GM21619 (cell line): Measurements from ENCODE around the gene PAM.

ENCODE experiments used
- ATAC-seq: cut with Tn5 transposase; IDR thresholded peaks from one replicate; pipeline ENCODE4 v1.9.1; 2021; ENCODE audit not compliant: unreplicated experiment

The PAM gene

DNA sequence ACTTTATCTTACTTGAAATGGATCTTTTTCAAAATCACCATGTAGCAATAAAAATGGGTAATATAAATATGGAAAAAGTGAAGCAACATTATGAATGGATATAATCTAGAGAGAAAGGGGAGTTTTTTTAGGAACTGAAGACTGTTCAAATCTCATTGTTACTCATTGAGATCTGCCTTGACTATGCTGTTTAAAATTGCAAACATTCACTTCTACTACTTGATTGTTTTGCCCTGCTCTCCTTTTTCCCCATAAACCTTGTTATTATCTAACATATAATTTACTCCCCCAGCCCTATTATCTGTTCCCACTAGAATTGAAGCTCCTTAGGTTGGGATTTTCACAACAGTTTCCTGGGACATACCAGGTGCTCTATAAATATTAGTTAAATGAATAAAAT is 22.0 kb downstream of the PAM start:
- no peak for ATAC-seq

GRCh38 chr5:102778478-102778877 is 23.4 kb downstream of the PAM start:
- peak; percentile 52 for ATAC-seq

GRCh38 chr5:102781359-102781758 is 26.3 kb downstream of the PAM start:
- no peak for ATAC-seq

GRCh38 chr5:102781786-102782185 is 26.7 kb downstream of the PAM start:
- ATAC-seq: no peak

DNA sequence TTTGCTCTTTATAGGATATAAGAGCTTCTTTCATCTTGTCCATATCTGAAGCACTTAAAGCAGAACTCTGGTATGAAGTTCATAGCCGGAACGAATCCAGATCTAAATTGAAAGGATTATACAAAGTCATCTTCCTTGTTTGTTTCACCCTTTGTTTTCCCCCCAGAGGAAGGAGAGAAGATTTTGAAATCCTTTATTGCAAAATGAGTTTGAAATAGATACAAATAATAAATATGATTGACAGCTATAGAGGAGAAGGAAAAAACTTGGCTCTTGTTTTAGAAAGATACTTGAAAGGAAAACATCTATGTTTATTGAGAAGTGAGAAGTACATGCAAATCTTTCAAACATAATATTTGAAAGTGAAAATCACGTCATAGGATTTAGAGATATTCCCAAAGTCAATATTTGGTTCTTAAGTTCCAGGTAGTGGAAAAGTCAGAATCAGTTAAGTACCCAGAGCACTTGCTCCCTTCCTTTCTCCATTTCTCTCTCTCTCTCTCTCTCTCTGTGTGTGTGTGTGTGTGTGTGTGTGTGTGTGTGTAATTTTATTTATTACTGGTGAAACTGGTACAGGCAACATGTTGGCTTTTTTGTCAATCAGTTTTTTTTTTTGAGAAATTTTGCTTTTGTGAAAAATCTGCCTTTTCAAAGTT is 27.2 kb downstream of the PAM start:
- no peak for ATAC-seq

GRCh38 chr5:102787134-102787533 is 32.0 kb downstream of the PAM start:
- ATAC-seq: no peak

GRCh38 chr5:102788788-102789187 is 33.7 kb downstream of the PAM start:
- ATAC-seq: no peak

- ATAC-seq: no peak
These were observed 34.4 kb downstream of the PAM start for GRCh38 chr5:102789469-102789868.

- ATAC-seq: no peak
These were observed 35.6 kb downstream of the PAM start for GRCh38 chr5:102790748-102791147.

GRCh38 chr5:102792705-102793104 is 37.6 kb downstream of the PAM start:
- ATAC-seq: no peak

GRCh38 chr5:102794047-102794446 is 38.9 kb downstream of the PAM start:
- ATAC-seq: no peak

- no peak for ATAC-seq
These were observed 39.7 kb downstream of the PAM start for GRCh38 chr5:102794677-102795331.

GRCh38 chr5:102795526-102795925 is 40.4 kb downstream of the PAM start:
- ATAC-seq: no peak

- ATAC-seq: no peak
These were observed 40.9 kb downstream of the PAM start for GRCh38 chr5:102796009-102796408.

GRCh38 chr5:102796498-102796897 is 41.4 kb downstream of the PAM start:
- no peak for ATAC-seq

DNA sequence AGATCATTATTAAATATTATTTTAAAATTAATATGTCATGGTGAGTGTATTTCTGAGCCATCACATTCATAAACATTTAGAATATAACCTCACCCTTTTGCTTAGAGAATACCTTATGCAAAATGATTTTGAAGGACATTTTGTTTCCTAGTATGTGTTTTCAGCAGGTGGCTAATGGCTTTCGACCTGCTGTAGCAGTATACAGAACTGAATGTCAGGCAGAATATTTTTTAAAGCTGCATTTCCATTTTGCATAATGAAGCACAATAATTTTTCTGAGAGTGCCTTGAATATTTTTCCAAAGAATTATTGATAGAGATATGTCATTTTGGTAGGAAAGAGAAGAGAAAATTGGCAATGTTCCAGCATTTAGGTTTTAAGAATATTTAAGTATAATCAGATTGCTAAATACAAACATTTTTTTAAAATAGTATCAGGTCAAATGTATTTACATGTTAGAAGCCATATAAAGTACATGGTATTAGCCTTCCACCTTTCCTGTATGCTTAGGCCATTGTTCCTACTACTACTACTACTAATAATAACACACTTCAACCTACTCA is 42.3 kb downstream of the PAM start:
- ATAC-seq: no peak

GRCh38 chr5:102798104-102798785 is 43.1 kb downstream of the PAM start:
- ATAC-seq: no peak

DNA sequence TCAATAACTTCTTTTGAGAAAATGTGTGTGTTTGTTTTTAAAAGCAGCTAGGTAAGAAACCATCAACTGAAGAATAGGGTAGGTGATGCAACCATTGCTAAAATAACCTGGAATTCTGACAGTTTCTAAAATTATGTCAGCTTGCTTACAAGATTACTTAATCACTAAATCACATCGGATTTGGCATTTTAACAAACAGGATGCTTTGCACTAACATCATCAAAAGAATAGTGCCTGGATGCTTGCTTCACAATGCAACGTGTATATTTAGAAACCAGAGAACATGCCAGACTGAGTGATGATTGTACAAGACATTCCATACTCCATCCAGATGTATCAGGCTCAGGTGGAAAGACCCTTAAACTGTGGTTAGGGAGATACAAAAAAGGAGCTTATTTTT is 43.9 kb downstream of the PAM start:
- no peak for ATAC-seq

GRCh38 chr5:102800427-102800826 is 45.3 kb downstream of the PAM start:
- ATAC-seq: no peak

DNA sequence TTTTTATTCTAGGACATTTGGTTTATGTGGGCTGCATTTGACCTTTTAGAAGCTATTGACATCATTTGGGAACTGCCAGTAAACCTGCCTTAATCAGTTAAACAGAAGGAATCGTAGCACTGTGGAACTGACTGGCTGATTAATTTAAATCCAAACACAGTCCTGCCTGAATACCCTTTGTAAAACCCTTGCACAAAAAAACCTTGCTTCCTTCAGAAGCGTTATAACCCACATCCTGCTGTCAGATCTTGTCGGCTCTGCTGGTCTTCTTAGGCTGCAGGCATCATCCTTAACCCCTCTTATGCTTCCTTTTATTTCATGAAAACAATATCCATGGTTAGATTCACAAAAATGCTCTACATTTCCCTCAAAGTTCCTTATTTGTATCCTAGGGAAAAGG is 46.3 kb downstream of the PAM start:
- ATAC-seq: peak; percentile 65

DNA sequence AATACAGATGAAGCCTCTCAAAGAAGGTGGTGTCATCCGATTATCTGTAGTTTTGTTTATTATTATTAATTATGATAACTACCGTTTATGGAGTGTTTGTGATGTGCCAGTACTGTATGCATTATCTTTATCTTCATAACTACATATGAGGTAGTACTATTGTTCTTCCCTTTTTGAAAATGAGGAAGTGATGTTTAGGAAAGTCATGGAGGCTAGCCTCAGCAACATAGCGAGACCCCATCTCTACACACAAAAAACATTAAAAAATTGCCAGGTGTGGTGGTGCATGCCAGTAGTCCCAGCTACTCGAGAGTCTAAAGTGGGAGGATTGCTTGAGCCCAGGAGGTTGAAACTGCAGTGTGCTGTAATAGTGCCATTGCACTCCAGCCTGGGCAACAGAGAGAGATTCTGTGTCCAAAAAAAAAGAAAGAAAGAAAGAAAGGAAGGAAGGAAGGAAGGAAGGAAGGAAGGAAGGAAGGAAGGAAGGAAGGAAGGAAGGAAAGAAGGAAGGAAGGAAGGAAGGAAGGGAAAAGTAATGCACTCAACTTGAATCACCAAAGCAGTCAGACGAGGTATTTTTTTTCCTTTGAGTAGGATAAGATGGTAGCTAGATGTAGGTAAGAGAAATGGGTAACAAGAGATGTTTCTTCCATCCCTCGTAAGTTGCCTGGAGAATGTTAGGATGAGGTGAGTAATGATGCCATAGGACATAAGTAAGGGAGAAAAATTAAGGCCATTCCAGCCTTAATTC is 47.8 kb downstream of the PAM start:
- no peak for ATAC-seq
